ENCODE measurements around the gene SND1.

GRCh38 chr7:128102490-128103291, 450.7 kb downstream of the SND1 start:
- TF ChIP-seq FOS (IDR thresholded peaks at IDR 0.05; ENCODE audit: borderline replicate concordance, extremely low read depth, insufficient read length) (no peak), KDM1A (IDR thresholded peaks at IDR 0.05; ENCODE audit: borderline replicate concordance) (no peak), MAX (IDR thresholded peaks at IDR 0.05; ENCODE audit: low read depth, low read length) (no peak), CTCF (IDR thresholded peaks at IDR 0.05 in 2 of 3, conservative IDR thresholded peaks at IDR 0.05 in 1 of 3; ENCODE audit: control insufficient read depth in 2 of 3, extremely low read depth in 1 of 3, insufficient read depth in 1 of 3, low read depth in 3 of 3, low read length in 3 of 3) (no peak), POLR2A (IDR thresholded peaks at IDR 0.05; ENCODE audit: low read depth, low read length) (peak; percentile 37), NKRF (conservative IDR thresholded peaks at IDR 0.05) (no peak)

Measured in GM12878 (cell line).